ENCODE results near the gene ABCC8.

The ABCC8 gene

DNA sequence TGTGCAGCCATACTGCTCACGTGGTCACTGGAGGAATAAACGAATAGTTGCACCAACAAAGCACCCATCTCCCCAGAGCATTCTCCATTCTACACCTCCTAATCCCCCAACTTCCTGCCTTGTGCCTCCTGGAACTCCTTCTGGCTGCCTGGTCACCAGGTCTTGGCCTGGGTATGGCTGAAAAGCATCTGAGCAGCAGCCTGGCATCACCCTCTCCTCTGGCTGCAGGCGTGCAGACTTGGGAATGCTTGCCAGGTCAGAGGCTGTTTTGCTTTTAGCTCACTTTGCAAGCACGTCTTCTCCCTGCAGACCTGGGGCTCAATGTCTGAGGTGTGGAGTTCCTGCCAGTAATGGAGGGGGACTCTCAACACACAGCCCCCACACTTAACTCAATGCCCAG lies 54.9 kb downstream of the ABCC8 start:
- no peak overlapping the region for H3K4me3 ChIP-seq (ENCODE audit: low read depth, low read length)
- TF ChIP-seq, protein P1, sequence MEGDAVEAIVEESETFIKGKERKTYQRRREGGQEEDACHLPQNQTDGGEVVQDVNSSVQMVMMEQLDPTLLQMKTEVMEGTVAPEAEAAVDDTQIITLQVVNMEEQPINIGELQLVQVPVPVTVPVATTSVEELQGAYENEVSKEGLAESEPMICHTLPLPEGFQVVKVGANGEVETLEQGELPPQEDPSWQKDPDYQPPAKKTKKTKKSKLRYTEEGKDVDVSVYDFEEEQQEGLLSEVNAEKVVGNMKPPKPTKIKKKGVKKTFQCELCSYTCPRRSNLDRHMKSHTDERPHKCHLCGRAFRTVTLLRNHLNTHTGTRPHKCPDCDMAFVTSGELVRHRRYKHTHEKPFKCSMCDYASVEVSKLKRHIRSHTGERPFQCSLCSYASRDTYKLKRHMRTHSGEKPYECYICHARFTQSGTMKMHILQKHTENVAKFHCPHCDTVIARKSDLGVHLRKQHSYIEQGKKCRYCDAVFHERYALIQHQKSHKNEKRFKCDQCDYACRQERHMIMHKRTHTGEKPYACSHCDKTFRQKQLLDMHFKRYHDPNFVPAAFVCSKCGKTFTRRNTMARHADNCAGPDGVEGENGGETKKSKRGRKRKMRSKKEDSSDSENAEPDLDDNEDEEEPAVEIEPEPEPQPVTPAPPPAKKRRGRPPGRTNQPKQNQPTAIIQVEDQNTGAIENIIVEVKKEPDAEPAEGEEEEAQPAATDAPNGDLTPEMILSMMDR (IDR thresholded peaks at IDR 0.05; ENCODE audit: low read depth, low read length) = no peak

DNA sequence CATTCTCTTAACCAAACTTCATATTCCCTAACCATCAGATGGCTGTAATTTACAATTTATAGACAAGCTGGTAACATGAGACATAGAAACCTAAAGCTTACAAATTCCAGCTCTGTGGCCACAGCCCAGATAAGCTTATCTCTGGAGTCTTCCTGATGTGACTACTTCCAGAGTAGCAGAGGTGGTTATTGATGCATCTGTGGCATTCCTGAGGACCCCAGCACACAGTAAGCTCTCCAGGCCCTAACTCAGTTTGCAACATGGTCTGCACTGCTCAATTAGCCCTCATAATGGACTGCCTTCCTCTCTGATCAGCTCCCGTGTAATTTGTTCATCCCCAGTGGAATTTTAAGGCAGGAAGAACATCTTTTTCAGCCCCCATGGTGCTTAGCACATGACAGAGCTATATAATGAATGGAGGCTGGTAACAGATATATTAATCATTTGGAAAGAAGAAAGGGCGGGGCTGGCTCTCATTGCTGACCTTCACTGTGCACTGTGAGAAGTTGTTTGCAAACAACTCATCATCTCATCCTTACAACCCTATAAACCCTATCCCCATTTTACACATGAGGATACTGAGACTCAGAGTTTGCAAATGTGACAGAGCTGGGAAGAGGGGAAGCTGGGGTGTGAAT lies 58.1 kb downstream of the ABCC8 start:
- H3K4me3 ChIP-seq (ENCODE audit: low read depth, low read length) = no peak overlapping the region
- TF ChIP-seq, protein P1 (IDR thresholded peaks at IDR 0.05; ENCODE audit: low read depth, low read length) = no peak

DNA sequence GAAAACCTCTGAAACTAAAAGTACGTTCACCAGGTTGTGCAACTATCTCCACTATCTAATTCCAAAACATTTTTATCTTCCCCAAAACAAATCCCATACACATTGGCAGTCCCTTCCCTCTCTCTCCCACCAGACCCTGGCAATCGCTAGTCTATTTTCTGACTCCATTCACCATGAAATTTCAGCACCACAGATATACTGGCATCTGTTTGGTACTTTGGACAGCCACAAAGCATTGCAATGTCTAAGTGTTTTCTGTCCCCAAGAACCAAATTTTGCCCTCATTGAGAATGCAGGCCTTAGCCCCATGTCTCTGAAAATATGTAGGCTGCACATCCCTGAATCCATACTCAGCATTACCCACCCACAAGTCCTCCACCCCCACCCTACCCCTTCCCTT lies 60.2 kb downstream of the ABCC8 start:
- no peak overlapping the region for H3K4me3 ChIP-seq (ENCODE audit: low read depth, low read length)
- TF ChIP-seq, protein P1 (IDR thresholded peaks at IDR 0.05; ENCODE audit: low read depth, low read length) = no peak

DNA sequence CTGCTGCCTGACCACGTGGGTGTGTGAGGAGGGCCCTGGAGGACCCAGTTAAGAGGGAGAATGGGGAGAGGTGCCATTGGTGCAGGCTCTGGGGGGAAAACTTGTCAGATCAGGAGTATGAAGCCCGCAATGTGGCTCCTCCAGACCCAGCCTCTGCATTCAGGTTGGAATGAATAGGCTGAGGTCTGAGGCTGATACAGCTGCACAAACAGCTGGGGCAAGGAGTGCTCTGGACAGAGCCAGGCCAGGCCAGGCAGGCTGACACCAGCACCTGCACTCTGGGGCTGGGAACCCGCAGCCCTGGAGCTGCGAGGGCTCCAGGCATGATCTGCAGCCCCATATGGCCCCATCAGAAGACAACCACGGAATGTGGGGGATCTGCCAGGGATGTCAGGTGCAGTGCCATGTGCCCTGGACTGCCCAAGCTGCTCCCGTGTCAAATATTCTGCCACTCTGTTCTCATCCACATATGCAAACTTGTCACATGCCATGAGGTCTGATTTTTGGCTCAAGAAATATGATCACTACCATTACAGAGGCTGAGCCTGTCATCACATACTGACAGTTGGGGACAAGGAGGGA lies 61.0 kb downstream of the ABCC8 start:
- H3K4me3 ChIP-seq (ENCODE audit: low read depth, low read length) = no peak overlapping the region
- TF ChIP-seq, protein P1 (IDR thresholded peaks at IDR 0.05; ENCODE audit: low read depth, low read length) = no peak

DNA sequence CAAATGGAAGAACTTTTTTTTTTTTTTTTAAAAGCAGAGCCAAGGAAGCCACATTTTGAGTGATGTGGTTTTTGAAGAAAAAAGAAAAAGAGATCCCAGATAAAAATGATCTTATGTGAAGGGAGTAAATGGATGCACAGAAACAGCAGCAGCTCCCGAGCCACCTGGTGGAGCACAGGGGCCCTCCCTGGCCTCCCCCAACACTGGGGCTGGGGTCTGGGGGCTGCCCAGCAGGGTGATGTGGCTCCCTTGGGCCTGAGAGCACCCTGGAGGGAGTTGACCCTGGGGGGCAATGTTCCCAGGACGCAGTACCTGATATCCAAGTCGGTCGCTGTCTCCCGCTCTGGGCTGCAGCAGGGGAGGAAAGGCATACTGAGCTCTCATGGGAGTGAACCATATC lies 61.7 kb downstream of the ABCC8 start:
- H3K4me3 ChIP-seq (ENCODE audit: low read depth, low read length) = no peak overlapping the region
- TF ChIP-seq, protein P1 (IDR thresholded peaks at IDR 0.05; ENCODE audit: low read depth, low read length) = no peak

DNA sequence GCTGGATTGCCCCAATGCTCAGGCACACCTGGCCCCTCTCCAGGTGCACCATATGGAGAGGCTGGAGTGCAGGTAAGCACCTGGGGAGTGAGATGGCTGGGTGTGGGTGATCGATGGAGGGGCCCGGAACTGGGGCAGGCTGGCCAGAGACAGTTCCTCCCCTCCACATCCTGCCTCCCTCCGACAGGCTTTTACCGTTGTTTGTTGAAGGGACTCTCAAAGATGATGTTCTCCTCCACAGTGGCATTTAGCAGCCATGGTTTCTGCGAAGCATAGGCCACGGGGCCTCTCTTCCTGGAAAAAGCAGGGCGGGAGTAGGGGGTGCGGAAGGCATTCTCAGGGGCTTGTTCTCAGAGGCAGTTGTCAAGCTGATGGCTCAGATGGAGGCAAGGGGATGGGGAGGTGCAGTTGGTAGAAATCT lies 62.3 kb downstream of the ABCC8 start:
- TF ChIP-seq, protein P1 (IDR thresholded peaks at IDR 0.05; ENCODE audit: low read depth, low read length) = no peak
- no peak overlapping the region for H3K4me3 ChIP-seq (ENCODE audit: low read depth, low read length)

DNA sequence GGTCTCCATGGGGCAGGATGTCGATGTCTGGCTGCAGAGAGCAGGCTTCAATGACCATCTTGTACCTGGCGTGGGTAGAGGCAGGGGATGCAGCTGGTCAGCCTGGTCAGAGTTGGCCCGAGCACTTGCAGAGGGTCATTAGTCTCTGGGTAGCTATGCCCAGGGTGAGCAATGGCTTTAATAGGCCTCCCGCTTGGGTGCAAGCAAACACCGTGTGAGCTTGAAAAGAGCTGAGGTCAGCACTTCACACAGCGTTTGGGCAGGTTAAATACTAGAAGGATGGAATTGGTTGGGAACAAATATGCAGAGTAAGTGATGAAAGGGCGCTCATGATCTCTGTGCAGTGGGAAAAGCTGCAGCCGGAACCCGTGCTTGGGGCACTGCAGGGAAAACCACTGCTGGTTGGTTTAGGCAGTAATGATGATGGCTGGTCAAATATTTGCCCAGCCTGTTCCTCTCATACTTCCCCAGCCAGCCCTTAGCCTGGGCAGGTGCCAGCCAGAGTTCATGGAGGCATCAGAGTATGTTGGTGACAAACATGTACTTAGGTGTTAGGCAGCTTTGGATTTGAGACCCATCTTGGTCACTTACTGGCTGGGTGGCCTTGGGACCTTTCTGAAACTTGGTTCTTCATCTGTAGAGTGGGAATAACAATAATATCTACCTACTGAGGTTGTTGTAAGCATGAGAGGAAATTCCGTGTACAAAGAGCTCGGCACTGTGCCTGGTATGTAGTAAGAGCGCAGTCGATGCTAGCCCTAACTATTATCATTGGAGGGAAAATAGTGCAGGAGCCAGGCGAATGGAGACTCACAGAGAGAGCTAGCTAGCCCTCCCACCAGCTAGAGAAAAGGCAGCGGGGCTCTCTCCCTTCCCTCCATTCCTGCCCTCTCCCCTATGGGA lies 63.0 kb downstream of the ABCC8 start:
- TF ChIP-seq, protein P1 (IDR thresholded peaks at IDR 0.05; ENCODE audit: low read depth, low read length) = no peak
- no peak overlapping the region for H3K4me3 ChIP-seq (ENCODE audit: low read depth, low read length)
